ENCODE data around the gene ERCC6.

DNA sequence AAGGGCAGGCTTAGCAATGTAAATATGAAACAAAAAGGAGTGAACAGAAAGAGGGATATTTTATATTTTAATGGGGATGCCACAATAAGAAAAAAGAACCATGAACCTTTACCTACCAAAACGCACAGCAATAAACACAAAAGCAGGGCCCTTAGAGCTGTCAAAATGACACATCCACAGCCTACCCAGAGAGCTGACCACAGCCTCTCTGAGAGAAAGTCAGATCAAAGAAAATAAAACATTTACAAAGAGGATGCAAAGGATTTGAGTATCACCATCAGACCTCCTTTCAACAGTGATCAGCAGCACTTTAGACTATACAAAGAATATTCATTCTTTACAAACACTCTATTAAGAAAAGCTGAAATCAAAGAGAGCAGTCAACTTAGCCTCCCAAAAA lies 52.9 kb downstream of the ERCC6 start:
- TF ChIP-seq CTCF (IDR thresholded peaks at IDR 0.05; ENCODE audit: low read depth, low read length) (no peak), POLR2A (IDR thresholded peaks at IDR 0.05; ENCODE audit: extremely low read depth, insufficient read length) (no peak), MAX (IDR thresholded peaks at IDR 0.05; ENCODE audit: low read depth, low read length) (no peak), MYC (IDR thresholded peaks at IDR 0.05; ENCODE audit: low read depth, low read length) (no peak)
